ENCODE measurements around the gene EPB41. TPM values are rescaled to one million over a fixed set of nuclear protein-coding genes. Genes with fewer than 3 reads are reported as not detected.
"Not testable (repeated sequence)": the region's sequence is repeated elsewhere in the genome, so short reads cannot be mapped to it uniquely, and the experiment has no call there.

Gene EPB41
- total RNA-seq, 1 donor from 2014 or later: 29.3 TPM

GRCh38 chr1:28917757-28918118 is 3.4 kb downstream of the EPB41 start:
- no peak for DNase-seq (ENCODE audit: low spot score)
- intact Hi-C loops (cut with DNase I): no loop called here

DNA sequence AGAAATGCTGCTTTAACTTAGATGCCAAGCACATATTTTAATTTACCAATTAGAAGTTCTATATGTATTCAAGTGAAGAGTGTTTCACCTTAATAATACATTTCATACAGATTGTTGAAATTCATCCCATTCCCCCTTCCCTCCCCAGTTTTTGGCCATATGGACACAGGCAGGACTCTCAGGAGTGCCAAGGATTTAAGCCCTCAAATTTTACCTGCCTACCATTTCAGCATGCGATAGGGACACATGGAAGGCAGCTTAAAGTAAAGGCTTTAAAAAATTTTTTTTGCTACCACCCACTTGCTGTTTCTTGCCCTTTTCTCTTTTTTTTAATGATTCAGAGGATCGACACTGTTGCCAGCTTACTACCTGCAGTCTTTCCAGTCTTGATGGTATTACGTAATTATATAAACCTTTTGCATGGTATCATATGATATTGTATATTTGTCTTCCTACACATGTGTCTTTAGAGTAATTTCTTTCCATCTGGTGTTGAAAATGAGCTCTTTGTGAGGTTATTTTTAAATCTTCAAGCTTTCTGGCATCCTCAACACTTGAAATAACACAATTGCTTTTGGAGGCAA is 7.0 kb downstream of the EPB41 start:
- intact Hi-C loops (cut with DNase I): no loop called here
- DNase-seq (ENCODE audit: low spot score): no peak

DNA sequence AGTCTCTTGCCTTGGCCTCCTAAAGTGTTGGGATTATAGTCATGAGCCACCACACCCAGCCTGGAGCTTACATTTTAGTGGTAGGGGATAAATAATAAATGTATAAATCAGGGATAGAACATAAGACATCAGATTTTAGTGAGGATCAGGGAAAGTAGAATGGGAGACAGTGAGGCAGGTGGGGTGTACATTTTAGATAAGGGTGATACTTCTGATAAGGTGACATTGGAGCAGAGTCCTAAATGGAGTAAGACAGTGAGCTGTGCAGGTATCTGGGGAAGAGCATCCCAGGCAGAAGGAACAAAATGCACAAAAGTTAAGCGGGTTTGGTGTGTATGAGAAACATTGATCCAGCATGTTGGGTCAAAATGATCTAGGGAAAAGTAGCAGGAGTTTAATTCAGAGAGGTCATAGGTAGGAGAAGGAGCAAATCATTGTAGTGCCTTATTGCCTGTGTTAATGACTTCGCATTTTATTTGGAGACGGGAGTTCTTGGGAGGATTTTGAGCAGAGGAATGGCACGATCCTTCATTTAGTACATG is 11.1 kb downstream of the EPB41 start:
- DNase-seq (ENCODE audit: low spot score): no peak
- intact Hi-C loops (cut with DNase I): no loop called here

GRCh38 chr1:28926629-28927265 is 12.4 kb downstream of the EPB41 start:
- no peak for DNase-seq (ENCODE audit: low spot score)
- intact Hi-C loops (cut with DNase I): no loop called here

DNA sequence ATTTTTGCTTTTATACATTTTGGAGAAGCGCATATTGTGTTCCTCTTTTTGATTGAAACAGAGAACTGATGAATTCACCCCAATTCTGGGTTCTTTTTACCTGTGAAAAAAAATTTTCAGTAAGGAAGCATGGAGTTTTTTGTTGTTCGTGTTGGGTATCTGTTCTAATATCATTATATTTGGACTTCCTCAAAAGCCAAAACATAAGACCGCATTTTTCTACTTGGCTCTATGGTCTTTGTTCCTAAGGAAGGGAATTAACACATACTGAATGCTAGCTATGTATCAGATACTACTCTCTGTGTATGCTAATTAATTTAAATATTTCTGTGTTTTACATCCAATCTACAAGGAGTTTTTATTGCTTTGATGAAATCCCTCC is 12.9 kb downstream of the EPB41 start:
- DNase-seq (ENCODE audit: low spot score): no peak

GRCh38 chr1:28927648-28928313 is 13.4 kb downstream of the EPB41 start:
- intact Hi-C loops (cut with DNase I): no loop called here
- no peak for DNase-seq (ENCODE audit: low spot score)

More for the DNA sequence above, 12.9 kb downstream of the EPB41 start:
- intact Hi-C loops (cut with DNase I): no loop called here

- intact Hi-C loops (cut with DNase I): no loop called here
- no peak for DNase-seq (ENCODE audit: low spot score)
Observed at GRCh38 chr1:28928314-28928941, 14.1 kb downstream of the EPB41 start.

DNA sequence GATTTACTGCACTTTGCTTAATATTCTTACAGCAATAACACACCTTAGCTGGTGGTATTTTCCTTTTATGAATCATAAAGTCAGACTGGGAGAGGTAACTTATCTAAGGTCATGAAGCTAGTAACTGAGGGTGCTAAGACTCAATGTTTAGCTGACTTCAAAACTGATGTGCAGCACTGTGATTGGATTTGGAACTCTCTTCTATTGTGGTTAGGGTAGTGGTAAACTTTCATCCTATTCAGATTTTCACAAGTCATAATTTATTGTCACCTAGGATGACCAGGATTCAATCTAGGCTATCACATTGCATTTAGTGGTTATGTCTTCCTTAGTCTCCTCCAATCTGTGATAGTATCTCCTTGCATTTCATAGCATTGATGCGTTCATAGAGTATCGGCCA is 18.9 kb downstream of the EPB41 start:
- DNase-seq (ENCODE audit: low spot score): no peak
- intact Hi-C loops (cut with DNase I): no loop called here

GRCh38 chr1:28933918-28934317 is 19.5 kb downstream of the EPB41 start:
- no peak for DNase-seq (ENCODE audit: low spot score)
- intact Hi-C loops (cut with DNase I): no loop called here

DNA sequence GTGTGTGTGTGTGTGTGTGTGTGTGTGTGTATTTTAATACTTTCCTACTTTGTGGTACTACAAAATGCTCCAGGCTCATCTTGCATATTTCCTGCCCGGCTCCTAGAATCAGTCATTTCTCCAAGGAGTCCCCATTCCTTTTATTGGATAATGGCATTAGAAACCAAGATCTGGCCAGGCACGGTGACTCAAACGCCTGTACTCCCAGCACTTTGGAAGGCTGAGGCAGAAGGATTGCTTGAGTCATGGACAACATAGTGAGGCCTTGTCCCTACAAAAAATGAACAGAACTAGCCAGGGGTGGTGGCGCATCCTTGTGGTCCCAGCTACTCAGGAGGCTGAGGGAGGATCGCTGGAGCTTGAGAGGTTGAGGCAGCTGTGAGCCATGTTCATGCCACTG is 20.3 kb downstream of the EPB41 start:
- DNase-seq (ENCODE audit: low spot score): no peak
- intact Hi-C loops (cut with DNase I): no loop called here

DNA sequence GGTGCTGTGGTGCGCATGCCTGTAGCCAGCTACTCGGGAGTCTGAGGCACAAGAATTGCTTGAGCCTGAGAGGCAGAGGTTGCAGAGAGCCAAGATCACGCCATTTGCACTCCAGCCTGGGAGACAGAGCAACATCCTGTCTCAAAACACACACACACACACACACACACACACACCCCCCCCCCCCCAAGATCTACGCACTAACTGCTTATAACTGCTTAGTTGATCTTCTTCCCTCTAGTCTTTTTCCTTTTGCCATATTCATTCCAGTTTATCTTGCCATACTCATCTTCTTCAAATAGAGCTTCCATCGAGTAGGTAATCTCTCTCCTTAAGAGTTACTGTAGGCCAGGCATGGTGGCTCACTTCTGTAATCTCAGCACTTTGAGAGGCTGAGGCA is 20.9 kb downstream of the EPB41 start:
- intact Hi-C loops (cut with DNase I): no loop called here
- DNase-seq (ENCODE audit: low spot score): no peak

GRCh38 chr1:28936094-28936493 is 21.7 kb downstream of the EPB41 start:
- no peak for DNase-seq (ENCODE audit: low spot score)
- intact Hi-C loops (cut with DNase I): no loop called here

- intact Hi-C loops (cut with DNase I): no loop called here
- DNase-seq (ENCODE audit: low spot score): no peak
Observed at GRCh38 chr1:28936528-28936927, 22.2 kb downstream of the EPB41 start.

DNA sequence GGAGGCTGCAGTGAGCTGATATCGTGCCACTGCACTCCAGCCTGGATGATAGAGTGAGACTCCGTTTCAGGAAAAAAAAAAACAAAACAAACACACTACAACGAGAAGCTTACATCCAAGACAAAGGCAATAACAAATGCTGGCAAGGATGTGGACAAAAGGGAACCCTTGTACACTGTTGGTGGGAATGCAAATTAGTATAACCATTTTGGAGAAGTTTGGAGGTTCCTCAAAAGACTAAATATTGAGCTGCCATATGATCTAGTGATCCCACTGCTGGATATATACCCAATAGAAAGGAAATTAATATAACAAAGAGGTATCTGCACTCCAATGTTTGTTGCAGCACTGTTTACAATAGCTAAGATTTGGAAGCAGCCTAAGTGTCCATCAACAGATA is 29.2 kb downstream of the EPB41 start:
- DNase-seq (ENCODE audit: low spot score); intact Hi-C loops (cut with DNase I): not testable (repeated sequence)

- DNase-seq (ENCODE audit: low spot score): no peak
- intact Hi-C loops (cut with DNase I): no loop called here
Observed at GRCh38 chr1:28950006-28950405, 35.6 kb downstream of the EPB41 start.

- intact Hi-C loops (cut with DNase I): no loop called here
Observed at GRCh38 chr1:28950449-28950848, 36.1 kb downstream of the EPB41 start.

DNA sequence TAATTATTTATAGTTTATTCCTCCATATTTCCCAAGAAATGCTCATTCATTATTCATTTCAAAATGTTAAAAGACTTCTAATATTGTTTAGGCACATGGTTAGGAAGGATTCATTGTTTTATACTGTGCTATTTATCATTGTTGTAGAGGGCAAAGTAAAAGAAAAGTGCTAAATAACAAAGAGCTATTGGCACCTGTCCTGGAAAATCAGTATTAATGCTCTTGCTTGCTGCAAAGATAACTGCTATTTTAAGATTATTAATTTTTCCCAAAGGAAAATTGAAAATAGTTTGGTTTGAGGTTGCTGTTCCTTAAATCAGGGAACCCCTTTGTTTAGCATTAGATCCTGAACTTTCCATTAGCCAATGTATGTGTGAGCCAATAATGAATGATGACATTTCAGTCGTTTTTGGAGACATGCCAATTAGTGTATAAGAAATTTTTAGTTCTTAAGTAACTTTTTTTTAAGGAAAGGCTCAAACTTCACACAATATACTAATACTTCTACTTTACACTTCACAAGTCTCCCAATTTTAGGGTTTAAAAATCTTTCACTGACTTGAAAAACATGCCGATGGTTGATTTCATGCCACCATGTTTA is 39.9 kb downstream of the EPB41 start:
- intact Hi-C loops (cut with DNase I): no loop called here
- no peak for DNase-seq (ENCODE audit: low spot score)

More at GRCh38 chr1:28950449-28950848, 36.1 kb downstream of the EPB41 start:
- DNase-seq (ENCODE audit: low spot score): no peak

GRCh38 chr1:28956038-28956464 is 41.7 kb downstream of the EPB41 start:
- intact Hi-C loops (cut with DNase I): no loop called here
- DNase-seq (ENCODE audit: low spot score): no peak

- intact Hi-C loops (cut with DNase I); DNase-seq (ENCODE audit: low spot score): not testable (repeated sequence)
Observed at GRCh38 chr1:28962114-28962831, 47.9 kb downstream of the EPB41 start.
